Activated naive CD4-positive, alpha-beta T cell treated with anti-CD3 and anti-CD28 coated beads, Interleukin-2, amount 50 U/mL, for 24 hours (primary cell): Measurements from ENCODE around the gene TNS1.

Experiments used
- H3K27ac Mint-ChIP-seq: one replicate; pipeline ENCODE4 v1.8.0; 2021; ENCODE audit warnings: mild to moderate bottlenecking, mixed read lengths
- H3K27me3 Mint-ChIP-seq: one replicate; pipeline ENCODE4 v1.8.0; 2021; ENCODE audit warnings: mixed read lengths
- H3K36me3 Mint-ChIP-seq: one replicate; pipeline ENCODE4 v1.8.0; 2021; ENCODE audit warnings: mixed read lengths
- H3K4me1 Mint-ChIP-seq: one replicate; pipeline ENCODE4 v1.8.0; 2021; ENCODE audit warnings: mixed read lengths
- H3K4me3 Mint-ChIP-seq: one replicate; pipeline ENCODE4 v1.8.0; 2021; ENCODE audit warnings: mild to moderate bottlenecking, mixed read lengths
- H3K9me3 Mint-ChIP-seq: one replicate; pipeline ENCODE4 v1.8.0; 2021; ENCODE audit warnings: mixed read lengths

TNS1 gene

GRCh38 chr2:217845301-217845700 lies 157.5 kb downstream of the TNS1 start:
- H3K4me3 Mint-ChIP-seq: no peak overlapping the region
- H3K27ac Mint-ChIP-seq: no peak overlapping the region
- no peaks in the 10 kb centered on the region for H3K9me3 Mint-ChIP-seq
- no peaks in the 10 kb centered on the region for H3K4me1 Mint-ChIP-seq
- no peaks in the 10 kb centered on the region for H3K27me3 Mint-ChIP-seq
- no peaks in the 10 kb centered on the region for H3K36me3 Mint-ChIP-seq

- Mint-ChIP-seq H3K27ac (no peak overlapping the region), H3K4me3 (no peak overlapping the region), H3K9me3 (no peaks in the 10 kb centered on the region), H3K27me3 (no peaks in the 10 kb centered on the region), H3K36me3 (no peaks in the 10 kb centered on the region), H3K4me1 (no peaks in the 10 kb centered on the region)
These were observed 158.1 kb downstream of the TNS1 start for GRCh38 chr2:217844696-217845095.

GRCh38 chr2:217843324-217843723 lies 159.5 kb downstream of the TNS1 start:
- H3K36me3 Mint-ChIP-seq: no peaks in the 10 kb centered on the region
- no peaks in the 10 kb centered on the region for H3K9me3 Mint-ChIP-seq
- H3K4me1 Mint-ChIP-seq: no peaks in the 10 kb centered on the region
- H3K27ac Mint-ChIP-seq: no peak overlapping the region
- H3K27me3 Mint-ChIP-seq: no peaks in the 10 kb centered on the region
- H3K4me3 Mint-ChIP-seq: no peak overlapping the region

DNA sequence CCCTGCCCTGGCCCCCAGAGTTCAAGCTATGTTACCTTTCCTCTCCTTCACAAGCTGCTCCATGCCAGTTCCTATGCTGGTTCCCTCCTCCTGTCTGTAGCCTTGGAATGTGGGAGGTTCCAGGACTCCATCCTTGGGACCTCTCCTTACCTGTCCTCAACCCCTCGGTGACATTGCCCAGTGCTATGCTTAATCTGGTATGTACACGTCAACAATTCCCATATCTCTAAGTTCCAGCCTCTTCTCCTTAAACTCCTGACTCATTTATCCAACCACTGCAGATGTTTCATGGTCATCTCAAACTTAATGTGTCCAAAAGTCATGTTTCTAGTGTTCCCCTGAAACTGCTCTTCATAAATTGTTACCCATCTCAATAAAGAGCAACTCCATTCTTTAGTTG lies 160.8 kb downstream of the TNS1 start:
- peaks cover 3% of the 10 kb centered on the region for H3K27me3 Mint-ChIP-seq
- H3K4me1 Mint-ChIP-seq: no peaks in the 10 kb centered on the region
- no peaks in the 10 kb centered on the region for H3K9me3 Mint-ChIP-seq
- H3K4me3 Mint-ChIP-seq: no peak overlapping the region
- no peaks in the 10 kb centered on the region for H3K36me3 Mint-ChIP-seq
- no peak overlapping the region for H3K27ac Mint-ChIP-seq

DNA sequence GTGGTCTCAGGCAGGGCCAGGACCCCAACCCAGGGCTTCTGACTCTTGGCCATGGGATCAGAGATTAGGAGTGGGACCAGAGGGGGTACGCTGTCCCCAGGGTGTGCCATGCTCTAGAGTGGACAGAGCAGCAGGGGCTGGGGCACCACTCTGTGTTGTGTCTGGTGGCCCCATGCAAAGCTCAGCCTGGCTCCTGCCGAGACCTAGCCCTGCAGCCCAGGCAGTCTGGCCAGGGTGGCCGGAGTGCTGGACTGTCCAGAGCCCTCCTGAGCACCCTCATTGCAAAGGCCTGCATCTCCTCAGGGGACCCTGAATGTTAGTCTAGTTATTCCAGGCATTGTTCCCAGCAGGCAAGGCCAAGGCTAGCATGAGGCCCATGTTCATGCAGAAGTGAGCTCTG lies 162.3 kb downstream of the TNS1 start:
- Mint-ChIP-seq H3K27ac (no peak overlapping the region), H3K4me1 (no peaks in the 10 kb centered on the region), H3K4me3 (no peak overlapping the region), H3K36me3 (no peaks in the 10 kb centered on the region), H3K9me3 (no peaks in the 10 kb centered on the region), H3K27me3 (peaks cover 3% of the 10 kb centered on the region)

DNA sequence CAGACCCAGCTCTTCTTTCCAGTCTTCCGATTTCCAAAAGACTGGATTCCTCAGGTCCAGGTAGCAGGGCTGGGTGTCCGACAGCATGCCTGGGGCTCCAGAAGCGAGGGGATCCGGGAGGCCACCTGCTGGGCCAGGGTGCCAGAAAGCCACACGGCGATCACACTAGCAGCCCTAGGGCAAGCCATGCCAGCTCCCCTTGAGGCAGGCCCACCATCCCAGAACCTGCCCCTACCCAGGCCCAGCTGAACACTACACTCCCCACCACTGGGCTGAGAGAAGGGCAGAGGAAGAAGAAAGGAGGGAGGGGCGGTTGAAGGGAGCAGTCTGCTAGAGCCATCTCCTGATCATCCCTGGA lies 163.1 kb downstream of the TNS1 start:
- Mint-ChIP-seq H3K27me3 (peaks cover 3% of the 10 kb centered on the region), H3K4me3 (no peak overlapping the region)

GRCh38 chr2:217839073-217839749 lies 163.6 kb downstream of the TNS1 start:
- H3K27me3 Mint-ChIP-seq: peaks cover 3% of the 10 kb centered on the region
- no peaks in the 10 kb centered on the region for H3K4me1 Mint-ChIP-seq
- no peak overlapping the region for H3K27ac Mint-ChIP-seq
- H3K36me3 Mint-ChIP-seq: no peaks in the 10 kb centered on the region
- H3K4me3 Mint-ChIP-seq: no peak overlapping the region
- H3K9me3 Mint-ChIP-seq: no peaks in the 10 kb centered on the region

More for the DNA sequence above, 163.1 kb downstream of the TNS1 start:
- Mint-ChIP-seq H3K9me3 (no peaks in the 10 kb centered on the region), H3K27ac (no peak overlapping the region), H3K36me3 (no peaks in the 10 kb centered on the region), H3K4me1 (no peaks in the 10 kb centered on the region)

GRCh38 chr2:217838409-217838831 lies 164.4 kb downstream of the TNS1 start:
- H3K27ac Mint-ChIP-seq: no peak overlapping the region
- no peaks in the 10 kb centered on the region for H3K4me1 Mint-ChIP-seq
- H3K27me3 Mint-ChIP-seq: peaks cover 3% of the 10 kb centered on the region
- H3K36me3 Mint-ChIP-seq: no peaks in the 10 kb centered on the region
- H3K9me3 Mint-ChIP-seq: no peaks in the 10 kb centered on the region
- H3K4me3 Mint-ChIP-seq: no peak overlapping the region

- no peak overlapping the region for H3K27ac Mint-ChIP-seq
- H3K36me3 Mint-ChIP-seq: no peaks in the 10 kb centered on the region
- H3K9me3 Mint-ChIP-seq: no peaks in the 10 kb centered on the region
- H3K27me3 Mint-ChIP-seq: peaks cover 3% of the 10 kb centered on the region
- H3K4me3 Mint-ChIP-seq: no peak overlapping the region
- no peaks in the 10 kb centered on the region for H3K4me1 Mint-ChIP-seq
These were observed 165.3 kb downstream of the TNS1 start for GRCh38 chr2:217837530-217837929.

DNA sequence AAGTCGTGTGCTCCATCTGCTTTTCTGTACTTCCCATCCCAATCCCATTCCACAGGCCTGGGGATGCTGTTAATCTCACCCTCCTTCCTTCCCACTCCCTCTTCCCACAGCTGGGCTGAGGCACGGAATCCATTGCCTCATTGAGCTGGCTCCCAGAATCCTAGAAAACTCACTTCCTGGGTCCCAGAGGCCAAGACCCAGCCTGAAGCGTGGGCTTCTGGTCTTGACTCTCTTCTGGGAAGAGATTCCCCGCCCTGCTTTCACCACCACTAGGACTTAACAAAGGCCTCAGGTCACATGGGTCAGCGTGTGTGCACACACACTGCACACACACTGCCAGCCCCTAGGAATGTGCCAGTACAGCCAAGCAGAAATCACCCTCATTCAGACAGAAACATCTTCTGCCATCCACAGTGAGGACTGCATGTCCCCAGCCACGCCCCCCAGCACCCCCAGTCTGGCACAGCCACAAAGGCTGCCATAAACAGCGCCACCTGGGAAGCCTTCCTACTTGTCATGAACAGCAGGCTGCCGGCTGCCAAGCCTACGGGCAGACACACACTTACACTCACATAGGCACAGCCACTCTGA lies 165.8 kb downstream of the TNS1 start:
- H3K27ac Mint-ChIP-seq: no peak overlapping the region
- H3K36me3 Mint-ChIP-seq: no peaks in the 10 kb centered on the region
- H3K4me1 Mint-ChIP-seq: no peaks in the 10 kb centered on the region
- peaks cover 3% of the 10 kb centered on the region for H3K27me3 Mint-ChIP-seq
- no peaks in the 10 kb centered on the region for H3K9me3 Mint-ChIP-seq
- H3K4me3 Mint-ChIP-seq: no peak overlapping the region

DNA sequence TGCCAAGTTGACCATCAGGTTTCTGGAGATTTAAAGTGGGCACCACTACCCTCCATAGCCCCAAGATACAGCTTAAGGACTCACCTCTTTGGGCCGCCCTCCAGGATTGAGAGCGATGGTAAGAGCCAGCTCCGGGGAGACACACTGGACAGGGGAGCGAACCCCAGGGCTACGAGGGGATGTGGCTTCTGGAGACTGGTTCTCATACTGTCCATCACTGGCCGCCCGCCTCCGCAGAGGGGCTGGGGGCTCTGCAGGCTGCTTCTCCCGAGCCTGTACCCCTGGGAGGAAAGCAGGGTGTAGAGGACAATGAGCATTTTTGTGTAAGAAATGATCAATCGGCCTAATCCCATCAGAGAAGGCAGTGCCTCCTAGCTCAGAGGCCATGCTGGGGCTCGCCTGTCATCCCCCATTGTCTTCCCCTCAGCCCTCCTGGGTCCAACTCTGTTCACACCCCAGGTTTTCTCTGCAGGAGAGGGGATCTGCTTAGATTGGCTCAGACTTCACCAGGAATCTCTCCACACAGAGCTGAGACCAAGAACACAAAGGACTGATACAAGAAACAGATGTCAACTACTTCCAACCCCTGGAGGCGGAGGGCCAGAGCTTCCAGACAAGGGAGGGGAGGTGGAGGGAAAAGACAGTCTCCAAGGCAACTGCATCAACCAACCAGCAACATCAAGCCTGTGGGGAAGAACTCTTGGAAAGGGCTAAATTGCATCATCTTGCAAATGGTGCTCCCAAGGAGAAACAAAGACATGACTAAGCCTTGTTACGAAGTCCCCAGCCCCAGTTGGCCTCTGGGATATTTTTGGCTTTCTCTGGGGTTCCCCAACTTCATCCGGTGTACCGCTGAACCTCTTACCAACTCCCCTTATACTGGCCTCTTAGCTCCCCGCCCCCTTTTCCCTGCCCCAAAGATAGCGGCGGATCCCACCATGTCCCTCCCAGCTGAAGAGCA lies 166.6 kb downstream of the TNS1 start:
- H3K4me1 Mint-ChIP-seq: no peaks in the 10 kb centered on the region
- no peaks in the 10 kb centered on the region for H3K36me3 Mint-ChIP-seq
- no peak overlapping the region for H3K27ac Mint-ChIP-seq
- H3K27me3 Mint-ChIP-seq: peaks cover 3% of the 10 kb centered on the region
- H3K9me3 Mint-ChIP-seq: no peaks in the 10 kb centered on the region
- H3K4me3 Mint-ChIP-seq: no peak overlapping the region

- Mint-ChIP-seq H3K36me3 (no peaks in the 10 kb centered on the region), H3K9me3 (no peaks in the 10 kb centered on the region), H3K27me3 (peaks cover 3% of the 10 kb centered on the region), H3K4me1 (no peaks in the 10 kb centered on the region), H3K27ac (no peak overlapping the region), H3K4me3 (no peak overlapping the region)
These were observed 167.9 kb downstream of the TNS1 start for GRCh38 chr2:217834744-217835513.

GRCh38 chr2:217834057-217834620 lies 168.7 kb downstream of the TNS1 start:
- peaks cover 3% of the 10 kb centered on the region for H3K27me3 Mint-ChIP-seq
- H3K4me3 Mint-ChIP-seq: no peak overlapping the region
- no peaks in the 10 kb centered on the region for H3K9me3 Mint-ChIP-seq
- H3K27ac Mint-ChIP-seq: no peak overlapping the region
- H3K36me3 Mint-ChIP-seq: no peaks in the 10 kb centered on the region
- no peaks in the 10 kb centered on the region for H3K4me1 Mint-ChIP-seq

- H3K27me3 Mint-ChIP-seq: peaks cover 3% of the 10 kb centered on the region
- no peaks in the 10 kb centered on the region for H3K4me1 Mint-ChIP-seq
- H3K27ac Mint-ChIP-seq: no peak overlapping the region
- H3K4me3 Mint-ChIP-seq: no peak overlapping the region
- no peaks in the 10 kb centered on the region for H3K36me3 Mint-ChIP-seq
- no peaks in the 10 kb centered on the region for H3K9me3 Mint-ChIP-seq
These were observed 169.4 kb downstream of the TNS1 start for GRCh38 chr2:217833439-217833838.

DNA sequence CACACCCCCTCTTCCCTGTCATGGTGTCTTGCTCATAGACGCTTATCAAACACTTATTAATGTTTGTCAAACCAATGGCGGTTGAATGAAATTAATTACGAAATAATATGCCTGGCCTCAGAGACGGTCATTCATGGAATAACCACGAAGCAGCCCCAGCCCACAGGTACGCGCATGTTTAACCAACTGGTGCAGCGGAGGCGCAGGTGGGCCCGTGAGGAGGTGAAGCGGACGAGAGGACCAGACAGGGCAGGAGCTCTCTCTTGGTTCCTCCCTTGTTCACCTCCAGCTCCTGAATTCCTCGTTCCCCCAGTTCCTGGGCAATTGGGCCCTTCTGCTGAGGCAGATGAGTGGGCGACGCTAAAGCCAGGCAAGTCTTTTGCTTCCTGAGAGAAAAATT lies 169.8 kb downstream of the TNS1 start:
- no peaks in the 10 kb centered on the region for H3K36me3 Mint-ChIP-seq
- no peak overlapping the region for H3K4me3 Mint-ChIP-seq
- no peaks in the 10 kb centered on the region for H3K4me1 Mint-ChIP-seq
- H3K27me3 Mint-ChIP-seq: peaks cover 3% of the 10 kb centered on the region
- H3K27ac Mint-ChIP-seq: no peak overlapping the region
- H3K9me3 Mint-ChIP-seq: no peaks in the 10 kb centered on the region
